CD4-positive, alpha-beta T cell treated with Interleukin-10 for 1 hour (primary cell): ENCODE measurements around the gene LHX6.

Experiments used
- DNase-seq: peaks from one replicate; pipeline ENCODE4 v3.0.0-alpha.2; 2020

LHX6 gene

GRCh38 chr9:122234022-122234748 is 5.4 kb upstream of the LHX6 start:
- no peak for DNase-seq

- DNase-seq: no peak
These were observed 4.1 kb upstream of the LHX6 start for GRCh38 chr9:122232796-122233306.

GRCh38 chr9:122229485-122229837 is 704 bp upstream of the LHX6 start:
- no peak for DNase-seq

- DNase-seq: no peak
These were observed 578 bp downstream of the LHX6 start for GRCh38 chr9:122228191-122228567.

GRCh38 chr9:122227575-122227900 is 1.2 kb downstream of the LHX6 start:
- DNase-seq: no peak

- DNase-seq: no peak
These were observed 1.8 kb downstream of the LHX6 start for GRCh38 chr9:122226758-122227574.

GRCh38 chr9:122226142-122226757 is 2.5 kb downstream of the LHX6 start:
- DNase-seq: no peak

GRCh38 chr9:122225312-122226141 is 3.2 kb downstream of the LHX6 start:
- DNase-seq: no peak

- no peak for DNase-seq
These were observed 5.3 kb downstream of the LHX6 start for GRCh38 chr9:122223435-122223834.

GRCh38 chr9:122222791-122223190 is 6.0 kb downstream of the LHX6 start:
- no peak for DNase-seq

- DNase-seq: no peak
These were observed 7.5 kb downstream of the LHX6 start for GRCh38 chr9:122221183-122221811.

GRCh38 chr9:122220673-122221182 is 8.0 kb downstream of the LHX6 start:
- DNase-seq: no peak

GRCh38 chr9:122219856-122220672 is 8.7 kb downstream of the LHX6 start:
- no peak for DNase-seq

GRCh38 chr9:122218935-122219855 is 9.6 kb downstream of the LHX6 start:
- no peak for DNase-seq

- DNase-seq: no peak
These were observed 10.5 kb downstream of the LHX6 start for GRCh38 chr9:122218071-122218934.

- DNase-seq: no peak
These were observed 11.1 kb downstream of the LHX6 start for GRCh38 chr9:122217640-122218039.

- DNase-seq: no peak
These were observed 11.8 kb downstream of the LHX6 start for GRCh38 chr9:122216798-122217418.

GRCh38 chr9:122216138-122216797 is 12.5 kb downstream of the LHX6 start:
- DNase-seq: no peak
